Vagina (tissue), 2 donors: ENCODE results near the gene NPAS2.

Source experiments
- CTCF ChIP-seq, 3 experiments: fragments of 450-650 bp in 2 of 3; fragments of 200-600 bp in 1 of 3; sonication (generic) in 1 of 3; IDR thresholded peaks; one replicate each; pipeline ENCODE4 v1.5.1; 2017 to 2019; ENCODE audit warnings: antibody characterized with exemption in 3 of 3, mild to moderate bottlenecking in 2 of 3, moderate library complexity in 2 of 3
- POLR2A ChIP-seq, 2 donors: fragments of 450-650 bp; IDR thresholded peaks; one replicate each; pipeline ENCODE4 v1.6.1; 2017; ENCODE audit warnings: antibody characterized with exemption in 2 of 2, mild to moderate bottlenecking in 2 of 2, moderate library complexity in 2 of 2

GRCh38 chr2:100935372-100935752 is 115.4 kb downstream of the NPAS2 start:
- TF ChIP-seq CTCF (IDR thresholded peaks at IDR 0.05) (no peak), POLR2A (IDR thresholded peaks at IDR 0.05) (no peak)
